Measurements from ENCODE around the gene PTPRD. TPM values are rescaled to one million over a fixed set of nuclear protein-coding genes. Genes with fewer than 3 reads are reported as not detected.

Gene PTPRD
- total RNA-seq, 1 experiment from 2014 or later: not detected

- ChIA-PET CTCF (no interaction called here), POLR2A (no interaction called here)
- H3K4me3 Mint-ChIP-seq (ENCODE audit: unreplicated experiment): no peak overlapping the region
- no peak for DNase-seq (ENCODE audit: unreplicated experiment)
- H3K4me1 Mint-ChIP-seq (ENCODE audit: insufficient read depth, unreplicated experiment): no peaks in the 10 kb centered on the region
- H3K27me3 Mint-ChIP-seq (ENCODE audit: insufficient read depth, unreplicated experiment): no peaks in the 10 kb centered on the region
- peaks cover 11% of the 10 kb centered on the region for H3K9me3 Mint-ChIP-seq (ENCODE audit: unreplicated experiment)
- no TSS peak for BruUV-seq (replicated peaks)
- intact Hi-C loops (cut with micrococcal nuclease): no loop called here
- TF ChIP-seq CTCF (IDR thresholded peaks at IDR 0.05; ENCODE audit: unreplicated experiment): no peak
- H3K27ac Mint-ChIP-seq (ENCODE audit: low read depth, unreplicated experiment): no peak overlapping the region
- H3K36me3 Mint-ChIP-seq (ENCODE audit: insufficient read depth, unreplicated experiment): no peaks in the 10 kb centered on the region
Measured at GRCh38 chr9:9498846-9499245, 1114.0 kb downstream of the PTPRD start.

GRCh38 chr9:9498128-9498527, 1114.7 kb downstream of the PTPRD start:
- Mint-ChIP-seq H3K27ac (ENCODE audit: low read depth, unreplicated experiment) (no peak overlapping the region), H3K27me3 (ENCODE audit: insufficient read depth, unreplicated experiment) (no peaks in the 10 kb centered on the region), H3K36me3 (ENCODE audit: insufficient read depth, unreplicated experiment) (no peaks in the 10 kb centered on the region), H3K4me1 (ENCODE audit: insufficient read depth, unreplicated experiment) (no peaks in the 10 kb centered on the region), H3K9me3 (ENCODE audit: unreplicated experiment) (peaks cover 13% of the 10 kb centered on the region), H3K4me3 (ENCODE audit: unreplicated experiment) (no peak overlapping the region)
- intact Hi-C loops (cut with micrococcal nuclease): no loop called here
- DNase-seq (ENCODE audit: unreplicated experiment): peak; percentile 20
- TF ChIP-seq CTCF (IDR thresholded peaks at IDR 0.05; ENCODE audit: unreplicated experiment): no peak
- no TSS peak for BruUV-seq (replicated peaks)
- ChIA-PET POLR2A (no interaction called here), CTCF (no interaction called here)

- ChIA-PET CTCF (no interaction called here), POLR2A (no interaction called here)
- Mint-ChIP-seq H3K4me1 (ENCODE audit: insufficient read depth, unreplicated experiment) (no peaks in the 10 kb centered on the region), H3K36me3 (ENCODE audit: insufficient read depth, unreplicated experiment) (no peaks in the 10 kb centered on the region), H3K4me3 (ENCODE audit: unreplicated experiment) (no peak overlapping the region), H3K27me3 (ENCODE audit: insufficient read depth, unreplicated experiment) (no peaks in the 10 kb centered on the region), H3K9me3 (ENCODE audit: unreplicated experiment) (peaks cover 23% of the 10 kb centered on the region), H3K27ac (ENCODE audit: low read depth, unreplicated experiment) (no peak overlapping the region)
- BruUV-seq (replicated peaks): no TSS peak
- TF ChIP-seq CTCF (IDR thresholded peaks at IDR 0.05; ENCODE audit: unreplicated experiment): no peak
- intact Hi-C loops (cut with micrococcal nuclease): no loop called here
- DNase-seq (ENCODE audit: unreplicated experiment): no peak
Measured at GRCh38 chr9:9494336-9494735, 1118.5 kb downstream of the PTPRD start.

DNA sequence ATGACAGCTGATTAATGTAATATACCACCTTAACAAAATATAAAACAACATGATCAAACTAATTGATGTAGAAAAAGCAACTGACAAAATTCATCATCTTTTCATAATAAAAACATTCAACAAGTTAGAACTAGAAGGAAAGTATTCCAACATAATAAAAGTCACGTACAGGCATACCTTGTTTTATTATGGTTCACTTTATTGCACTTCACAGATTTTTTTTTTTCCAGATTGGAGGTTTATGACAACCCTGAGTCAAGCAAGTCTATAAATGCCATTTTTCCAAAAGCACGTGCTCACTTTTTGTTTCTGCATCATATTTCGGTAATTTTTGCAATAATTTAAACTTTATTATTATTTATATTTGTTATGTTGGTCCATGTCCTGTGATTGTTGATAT, 1120.3 kb downstream of the PTPRD start:
- no peak for DNase-seq (ENCODE audit: unreplicated experiment)
- Mint-ChIP-seq H3K36me3 (ENCODE audit: insufficient read depth, unreplicated experiment) (no peaks in the 10 kb centered on the region), H3K4me1 (ENCODE audit: insufficient read depth, unreplicated experiment) (no peaks in the 10 kb centered on the region), H3K27me3 (ENCODE audit: insufficient read depth, unreplicated experiment) (no peaks in the 10 kb centered on the region), H3K27ac (ENCODE audit: low read depth, unreplicated experiment) (no peak overlapping the region), H3K9me3 (ENCODE audit: unreplicated experiment) (peaks cover 27% of the 10 kb centered on the region), H3K4me3 (ENCODE audit: unreplicated experiment) (no peak overlapping the region)
- ChIA-PET POLR2A (no interaction called here), CTCF (no interaction called here)
- intact Hi-C loops (cut with micrococcal nuclease): no loop called here
- TF ChIP-seq CTCF (IDR thresholded peaks at IDR 0.05; ENCODE audit: unreplicated experiment): no peak
- BruUV-seq (replicated peaks): no TSS peak
